Measurements from ENCODE around the gene WFDC10B.

DNA sequence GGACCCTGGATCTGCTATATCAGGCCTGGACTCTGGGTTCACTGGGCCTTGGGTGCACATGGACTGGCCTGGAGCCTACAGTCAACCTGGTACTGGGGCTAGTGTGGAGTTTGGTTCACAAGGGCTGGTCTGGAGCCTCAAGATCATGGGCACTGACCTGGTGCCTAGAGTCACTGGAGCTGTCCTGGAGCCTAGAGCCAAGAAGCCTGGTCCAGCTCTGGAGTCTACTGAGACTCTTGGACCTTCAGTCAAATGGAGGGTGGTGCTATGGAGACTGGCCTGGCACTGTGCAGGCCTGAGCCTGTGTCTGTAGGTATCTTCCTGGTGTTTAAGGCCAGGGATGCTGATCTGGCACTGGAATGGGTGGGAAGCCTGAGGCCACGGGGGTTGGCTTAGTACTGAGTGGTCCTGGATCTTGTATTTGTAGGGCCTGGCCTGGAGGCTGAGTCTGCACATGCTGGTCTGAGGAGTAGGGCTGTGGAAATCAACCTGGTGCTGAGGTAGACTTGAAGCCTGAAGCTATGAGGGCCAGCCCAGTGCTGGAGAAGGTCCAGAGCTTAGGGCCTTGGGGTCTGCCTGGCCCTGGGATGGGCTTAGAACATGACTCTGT, 57.3 kb downstream of the WFDC10B start:
- no peak for TF ChIP-seq CTCF (IDR thresholded peaks at IDR 0.05)
- no peak for TF ChIP-seq EP300 (IDR thresholded peaks at IDR 0.05)
- no peak for TF ChIP-seq POLR2A (IDR thresholded peaks at IDR 0.05)

Data from ovary (tissue), 3 donors.